HepG2 (cell line): Measurements from ENCODE around the gene PLPPR2. TPM values are rescaled to one million over a fixed set of nuclear protein-coding genes. Genes with fewer than 3 reads are reported as not detected.

Source experiments
- ATAC-seq: fragments of 200-7000 bp; cut with Tn5 transposase; 3 replicates; pipeline ENCODE4 v1.9.1; 2020; ENCODE audit warnings: mild to moderate bottlenecking, moderate library complexity
- BruUV-seq: library from RNA; stranded (reverse); fragments of 400-500 nt; replicated peaks from 2 replicates; lab custom pipeline; 2021; lab: Mats Ljungman, UMichigan
- CTCF ChIA-PET: fragments of 300-600 bp; formaldehyde crosslinking; extraction: SDS; loops from one replicate; lab custom pipeline; 2021; ENCODE audit warnings: low total read pairs, inconsistent platforms, low intra/inter-chr PET ratio; lab: Yijun Ruan, JAX
- POLR2A ChIA-PET: fragments of 350-600 bp; sonication (Branson Sonifier 250); formaldehyde crosslinking; loops from one replicate; lab custom pipeline; 2020; ENCODE audit warnings: antibody characterized with exemption, inconsistent platforms; lab: Yijun Ruan, JAX
- DNase-seq: peaks from one replicate; pipeline ENCODE4 v3.0.0-alpha.2; 2015; ENCODE audit warnings: low spot score
- FAIRE-seq: peaks from 3 replicates; lab custom pipeline; 2011; peaks lifted over from hg19 to GRCh38; lab: Jason Lieb, UNC
- H2AFZ ChIP-seq: one replicate; pipeline ENCODE4 v1.6.1; 2011; ENCODE audit warnings: low read length, inconsistent platforms
- H3K27ac ChIP-seq: fragments of 300-600 bp; 3 replicates; pipeline ENCODE4 v1.8.0; 2011; ENCODE audit warnings: mixed run types, mild to moderate bottlenecking, mixed read lengths, low read length, inconsistent platforms; ENCODE audit not compliant: insufficient read depth; ENCODE audit errors: extremely low read length
- H3K27me3 ChIP-seq, 2 experiments: fragments of 200-600 bp in 1 of 2; 2 replicates in 1 of 2; 3 replicates in 1 of 2; pipeline versions ENCODE4 v1.6.0 to v1.8.0; 2011; ENCODE audit warnings: low read length in 2 of 2, mild to moderate bottlenecking in 2 of 2, moderate library complexity in 2 of 2, inconsistent platforms in 1 of 2; ENCODE audit not compliant: insufficient read depth in 2 of 2, control insufficient read depth in 1 of 2
- H3K36me3 ChIP-seq, 2 experiments: fragments of 200-600 bp in 1 of 2; replicated peaks in 1 of 2; 2 replicates in 1 of 2; 3 replicates in 1 of 2; pipeline versions ENCODE4 v1.5.1 to v1.8.0; 2011; ENCODE audit warnings: low read length in 2 of 2, inconsistent platforms in 1 of 2; ENCODE audit not compliant: insufficient read depth in 2 of 2, control insufficient read depth in 1 of 2
- H3K4me1 ChIP-seq: 2 replicates; pipeline ENCODE4 v1.5.1; 2012; ENCODE audit warnings: low read length, inconsistent platforms; ENCODE audit not compliant: insufficient read depth
- H3K4me2 ChIP-seq: 2 replicates; pipeline ENCODE4 v1.6.0; 2011; ENCODE audit warnings: low read depth, low read length, inconsistent platforms
- H3K4me3 ChIP-seq, 3 experiments: fragments of 200-600 bp in 1 of 3; sonication (generic), shearing (Covaris generic) in 1 of 3; replicated peaks in 1 of 3; 2 replicates each; pipeline ENCODE4 v1.5.1; 2011 to 2016; ENCODE audit warnings: low read length in 3 of 3, inconsistent platforms in 2 of 3, low read depth in 2 of 3, mild to moderate bottlenecking in 2 of 3, control low read depth in 1 of 3, mixed read lengths in 1 of 3; ENCODE audit not compliant: insufficient read depth in 1 of 3
- H3K79me2 ChIP-seq: one replicate; pipeline ENCODE4 v1.6.1; 2011; ENCODE audit warnings: low read length, inconsistent platforms; ENCODE audit not compliant: insufficient read depth
- H3K9ac ChIP-seq: 2 replicates; pipeline ENCODE4 v1.6.0; 2011; ENCODE audit warnings: mild to moderate bottlenecking, low read depth, low read length, inconsistent platforms; ENCODE audit not compliant: insufficient read depth
- H3K9me3 ChIP-seq: 2 replicates; pipeline ENCODE4 v1.5.1; 2012; ENCODE audit warnings: mild to moderate bottlenecking, low read length
- H4K20me1 ChIP-seq: 2 replicates; pipeline ENCODE4 v1.6.0; 2011; ENCODE audit warnings: inconsistent platforms, mild to moderate bottlenecking, low read length, moderate library complexity; ENCODE audit not compliant: insufficient read depth
- ARID2 ChIP-seq: sonication (generic); formaldehyde crosslinking; IDR thresholded peaks from 2 replicates; pipeline ENCODE4 v1.8.1; 2022; ENCODE audit warnings: mild to moderate bottlenecking, missing genetic modification reagents, borderline replicate concordance
- FOXC1 ChIP-seq: sonication (generic); formaldehyde crosslinking; IDR thresholded peaks from 2 replicates; pipeline ENCODE4 v1.8.0; 2022; ENCODE audit warnings: mild to moderate bottlenecking, missing genetic modification reagents, borderline replicate concordance
- GFI1 ChIP-seq: sonication (generic); formaldehyde crosslinking; IDR thresholded peaks from 2 replicates; pipeline ENCODE4 v1.5.0; 2020; ENCODE audit warnings: missing genetic modification reagents, mild to moderate bottlenecking, borderline replicate concordance
- HDAC1 ChIP-seq: sonication (generic); formaldehyde crosslinking; IDR thresholded peaks from 2 replicates; pipeline ENCODE4 v1.5.1; 2020; ENCODE audit warnings: mild to moderate bottlenecking, missing genetic modification reagents
- KLF11 ChIP-seq: IDR thresholded peaks from 2 replicates; pipeline ENCODE4 v1.6.1; 2016; ENCODE audit warnings: missing compliant biosample characterization
- MTF1 ChIP-seq: sonication (generic); formaldehyde crosslinking; IDR thresholded peaks from 2 replicates; pipeline ENCODE4 v1.5.0; 2020; ENCODE audit warnings: missing genetic modification reagents
- ONECUT2 ChIP-seq: sonication (generic); formaldehyde crosslinking; IDR thresholded peaks from 2 replicates; pipeline ENCODE4 v1.4.0; 2020; ENCODE audit warnings: missing genetic modification reagents
- POLR2A ChIP-seq, 2 experiments: IDR thresholded peaks; 2 replicates each; pipeline ENCODE4 v1.6.1; 2011; ENCODE audit warnings: low read depth in 2 of 2, low read length in 2 of 2, mild to moderate bottlenecking in 1 of 2, moderate library complexity in 1 of 2; ENCODE audit not compliant: insufficient read depth in 1 of 2
- PRPF4 ChIP-seq: fragments of 200-400 bp; formaldehyde crosslinking; IDR thresholded peaks from 2 replicates; pipeline ENCODE4 v1.6.1; 2016; ENCODE audit warnings: low read length, low read depth; ENCODE audit not compliant: poor library complexity, severe bottlenecking
- REPIN1 ChIP-seq: sonication (generic); formaldehyde crosslinking; IDR thresholded peaks from 2 replicates; pipeline ENCODE4 v1.8.0; 2022; ENCODE audit warnings: missing genetic modification reagents, low read depth, mild to moderate bottlenecking, borderline replicate concordance
- SP2 ChIP-seq: sonication (generic); formaldehyde crosslinking; IDR thresholded peaks from 2 replicates; pipeline ENCODE4 v1.5.1; 2020; ENCODE audit warnings: mild to moderate bottlenecking, missing genetic modification reagents
- SYNCRIP ChIP-seq: fragments of 200-400 bp; formaldehyde crosslinking; IDR thresholded peaks from 2 replicates; pipeline ENCODE4 v1.6.1; 2018; ENCODE audit warnings: mild to moderate bottlenecking, low read depth, low read length; ENCODE audit not compliant: insufficient read depth
- ZBTB3 ChIP-seq: sonication (generic); formaldehyde crosslinking; IDR thresholded peaks from 2 replicates; pipeline ENCODE4 v1.4.0; 2020; ENCODE audit warnings: low read depth, mild to moderate bottlenecking, moderate library complexity, missing genetic modification reagents, borderline replicate concordance
- ZNF451 ChIP-seq: sonication (generic); formaldehyde crosslinking; IDR thresholded peaks from 2 replicates; pipeline ENCODE4 v1.5.0; 2020; ENCODE audit warnings: mild to moderate bottlenecking, missing genetic modification reagents
- ZNF468 ChIP-seq: sonication (generic); formaldehyde crosslinking; IDR thresholded peaks from 2 replicates; pipeline ENCODE4 v1.8.0; 2022; ENCODE audit warnings: mild to moderate bottlenecking, moderate library complexity, missing genetic modification reagents
- ZNF552 ChIP-seq: sonication (generic); formaldehyde crosslinking; IDR thresholded peaks from 2 replicates; pipeline ENCODE4 v1.9.0; 2022; ENCODE audit warnings: missing genetic modification reagents, mild to moderate bottlenecking, borderline replicate concordance
- ZNF660 ChIP-seq: sonication (generic); formaldehyde crosslinking; IDR thresholded peaks from 2 replicates; pipeline ENCODE4 v1.5.1; 2020; ENCODE audit warnings: mild to moderate bottlenecking, low read depth, missing genetic modification reagents, borderline replicate concordance
- ZNF816 ChIP-seq: sonication (generic); formaldehyde crosslinking; IDR thresholded peaks from 2 replicates; pipeline ENCODE4 v1.8.0; 2022; ENCODE audit warnings: missing genetic modification reagents, mild to moderate bottlenecking, borderline replicate concordance
- ZNF883 ChIP-seq: sonication (generic); formaldehyde crosslinking; IDR thresholded peaks from 2 replicates; pipeline ENCODE4 v1.5.1; 2020; ENCODE audit warnings: mild to moderate bottlenecking, missing genetic modification reagents; ENCODE audit errors: not compliant biosample characterization
- in situ Hi-C: cut with HindIII; loops from 2 replicates; pipeline ENCODE4 v1.10.0; 2017; ENCODE audit warnings: low pct_unique_long_range_greater_than_20kb; ENCODE audit not compliant: extremely low pct_ligation_motif_present
- intact Hi-C: fragments of 100-400 bp; cut with micrococcal nuclease; formaldehyde crosslinking; loops from one replicate; pipeline ENCODE4 v1.10.0; 2022; ENCODE audit not compliant: unreplicated experiment
- polyA plus RNA-seq, 8 experiments: library from polyadenylated mRNA; depleted of rRNA in 3 of 8; stranded (reverse) in 7 of 8; unstranded in 1 of 8; fragments of >200 nt; fragmentation: Illumina TruSeq in 4 of 8; extraction: Trizol in 4 of 8; gene quantifications; 2 replicates each; pipeline versions ENCODE4 v1.2.1 to v1.2.3, GENCODE V29; 2011 to 2016; ENCODE audit warnings: low read depth in 4 of 8, missing spikeins in 1 of 8, mixed read lengths in 1 of 8; ENCODE audit not compliant: insufficient read depth in 1 of 8
- total RNA-seq, 5 experiments: library from RNA; depleted of rRNA; stranded (reverse); fragments of >200 nt; fragmentation: Illumina TruSeq; extraction: Trizol; gene quantifications; 2 replicates each; pipeline ENCODE4 v1.2.3, GENCODE V29; 2016; ENCODE audit warnings: low read depth in 1 of 5
- TF ChIP-seq, protein P1 (sequence below): IDR thresholded peaks from 2 replicates; pipeline ENCODE4 v1.4.0; 2020; ENCODE audit warnings: mild to moderate bottlenecking, missing genetic modification reagents

PLPPR2 gene
- total and polyA plus RNA-seq, 2 of the 13 experiments (the other 11 are each of a cell fraction or from before 2014, with no cell fraction given), result 1.5 to 2.1 TPM

DNA sequence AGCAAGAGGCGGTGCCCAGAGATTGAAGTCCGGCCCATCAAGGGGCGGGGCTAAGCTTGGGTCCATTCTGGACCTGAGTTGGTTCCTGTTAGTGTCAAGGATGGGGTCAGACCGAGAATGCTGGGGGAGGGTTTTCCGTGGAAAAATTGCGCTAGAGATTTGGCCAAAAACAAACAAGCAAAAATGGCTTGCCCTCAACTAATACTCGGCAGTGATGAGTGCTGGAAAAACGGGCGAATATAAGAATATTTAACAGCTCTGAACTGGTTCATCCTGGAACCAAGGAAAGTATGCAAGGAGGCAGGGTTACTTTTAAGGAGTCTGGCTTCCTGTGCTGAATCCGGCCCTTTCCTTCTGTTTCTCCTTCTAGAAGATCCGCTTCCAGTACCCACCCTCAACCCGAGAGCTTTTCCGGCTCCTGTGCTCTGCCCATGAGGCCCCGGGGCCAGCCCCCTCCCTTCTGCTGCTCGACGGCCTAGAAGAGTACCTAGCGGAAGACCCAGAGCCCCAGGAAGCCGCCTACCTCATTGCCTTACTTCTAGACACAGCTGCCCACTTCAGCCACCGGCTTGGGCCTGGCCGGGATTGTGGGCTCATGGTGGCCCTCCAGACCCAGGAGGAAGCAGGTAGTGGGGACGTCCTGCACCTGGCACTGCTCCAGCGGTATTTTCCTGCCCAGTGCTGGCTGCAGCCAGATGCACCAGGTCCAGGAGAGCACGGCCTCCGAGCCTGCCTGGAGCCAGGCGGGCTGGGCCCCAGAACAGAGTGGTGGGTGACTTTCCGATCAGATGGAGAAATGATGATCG lies 20.1 kb downstream of the PLPPR2 start (continued):
- peak in 1 of 2 experiments; percentile 65; a peak in 2 of 4 replicates for TF ChIP-seq POLR2A (IDR thresholded peaks at IDR 0.05; ENCODE audit: insufficient read depth in 1 of 2, low read depth in 2 of 2, low read length in 2 of 2)
- TF ChIP-seq ZNF816 (CRISPR knock-in tag), result peak; percentile 62; the same call in 1 of the 2 replicates
- no peak; the same call in 1 of the 2 replicates for TF ChIP-seq REPIN1 (CRISPR knock-in tag)
- no peak for TF ChIP-seq SYNCRIP
- TF ChIP-seq, protein P1, sequence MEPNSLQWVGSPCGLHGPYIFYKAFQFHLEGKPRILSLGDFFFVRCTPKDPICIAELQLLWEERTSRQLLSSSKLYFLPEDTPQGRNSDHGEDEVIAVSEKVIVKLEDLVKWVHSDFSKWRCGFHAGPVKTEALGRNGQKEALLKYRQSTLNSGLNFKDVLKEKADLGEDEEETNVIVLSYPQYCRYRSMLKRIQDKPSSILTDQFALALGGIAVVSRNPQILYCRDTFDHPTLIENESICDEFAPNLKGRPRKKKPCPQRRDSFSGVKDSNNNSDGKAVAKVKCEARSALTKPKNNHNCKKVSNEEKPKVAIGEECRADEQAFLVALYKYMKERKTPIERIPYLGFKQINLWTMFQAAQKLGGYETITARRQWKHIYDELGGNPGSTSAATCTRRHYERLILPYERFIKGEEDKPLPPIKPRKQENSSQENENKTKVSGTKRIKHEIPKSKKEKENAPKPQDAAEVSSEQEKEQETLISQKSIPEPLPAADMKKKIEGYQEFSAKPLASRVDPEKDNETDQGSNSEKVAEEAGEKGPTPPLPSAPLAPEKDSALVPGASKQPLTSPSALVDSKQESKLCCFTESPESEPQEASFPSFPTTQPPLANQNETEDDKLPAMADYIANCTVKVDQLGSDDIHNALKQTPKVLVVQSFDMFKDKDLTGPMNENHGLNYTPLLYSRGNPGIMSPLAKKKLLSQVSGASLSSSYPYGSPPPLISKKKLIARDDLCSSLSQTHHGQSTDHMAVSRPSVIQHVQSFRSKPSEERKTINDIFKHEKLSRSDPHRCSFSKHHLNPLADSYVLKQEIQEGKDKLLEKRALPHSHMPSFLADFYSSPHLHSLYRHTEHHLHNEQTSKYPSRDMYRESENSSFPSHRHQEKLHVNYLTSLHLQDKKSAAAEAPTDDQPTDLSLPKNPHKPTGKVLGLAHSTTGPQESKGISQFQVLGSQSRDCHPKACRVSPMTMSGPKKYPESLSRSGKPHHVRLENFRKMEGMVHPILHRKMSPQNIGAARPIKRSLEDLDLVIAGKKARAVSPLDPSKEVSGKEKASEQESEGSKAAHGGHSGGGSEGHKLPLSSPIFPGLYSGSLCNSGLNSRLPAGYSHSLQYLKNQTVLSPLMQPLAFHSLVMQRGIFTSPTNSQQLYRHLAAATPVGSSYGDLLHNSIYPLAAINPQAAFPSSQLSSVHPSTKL (CRISPR knock-in tag), result no peak

DNA sequence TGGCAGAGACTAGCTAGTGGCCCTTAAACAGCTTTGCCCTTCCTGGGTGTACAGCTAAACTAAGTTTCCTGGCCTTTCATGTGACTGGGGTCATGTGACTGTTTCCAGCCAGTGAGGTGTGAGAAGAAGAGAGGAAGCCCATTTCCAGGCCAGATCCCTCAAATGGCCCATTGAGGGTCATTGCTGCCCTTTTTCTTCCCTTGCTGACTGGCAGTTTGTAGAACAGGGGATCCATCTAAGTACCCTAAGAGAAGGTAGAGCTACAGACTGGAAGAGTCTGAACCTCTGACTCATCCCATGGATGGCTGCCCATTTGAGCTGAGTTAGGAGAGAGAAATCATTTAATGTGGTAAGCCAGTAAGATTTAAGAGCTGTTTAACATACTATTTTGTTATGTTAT lies 22.0 kb downstream of the PLPPR2 start:
- no peak overlapping the region for H2AFZ ChIP-seq
- intact Hi-C loops (no loop called here), in situ Hi-C loops (no loop called here)
- H3K36me3 ChIP-seq, result no peaks in the 10 kb centered on the region
- CTCF ChIA-PET, result no interaction called here
- H3K4me1 ChIP-seq, result peaks cover 52% of the 10 kb centered on the region
- H3K4me3 ChIP-seq, result no peak overlapping the region
- no peak for DNase-seq
- no peak for ATAC-seq
- H3K79me2 ChIP-seq, result peaks cover 12% of the 10 kb centered on the region
- H3K27ac ChIP-seq, result no peak overlapping the region
- no peak overlapping the region for H3K9ac ChIP-seq
- peak overlapping the region; percentile 13; the same call in 1 of the 2 replicates for H3K4me2 ChIP-seq
- H3K9me3 ChIP-seq, result no peaks in the 10 kb centered on the region
- no peak for FAIRE-seq
- H4K20me1 ChIP-seq, result no peaks in the 10 kb centered on the region
- POLR2A ChIA-PET, result interaction anchor here (0.7 to 1.4 kb wide), 7 partner anchors 31 to 436 kb away, joined by 3 to 6 read pairs (median 3); partner anchors contain the start of genes ANGPTL8, CCDC159, ODAD3 and PRKCSH
- H3K27me3 ChIP-seq, result no peaks in the 10 kb centered on the region; a peak in 1 of 5 replicates
- BruUV-seq, result no TSS peak
- no peak for TF ChIP-seq ARID2
- no peak for TF ChIP-seq SP2 (CRISPR knock-in tag)
- no peak for TF ChIP-seq ZNF451
- TF ChIP-seq ZNF660, result no peak
- no peak for TF ChIP-seq ZNF552 (CRISPR knock-in tag)
- TF ChIP-seq ONECUT2 (CRISPR knock-in tag), result no peak
- no peak for TF ChIP-seq HDAC1 (CRISPR knock-in tag)
- no peak for TF ChIP-seq FOXC1
- TF ChIP-seq KLF11 (CRISPR knock-in tag), result no peak
- no peak for TF ChIP-seq MTF1 (CRISPR knock-in tag)
- TF ChIP-seq PRPF4, result no peak
- no peak for TF ChIP-seq ZNF468 (CRISPR knock-in tag)
- no peak for TF ChIP-seq ZBTB3
- no peak for TF ChIP-seq GFI1 (CRISPR knock-in tag)
- TF ChIP-seq ZNF883, result no peak
